ENCODE results near the gene HAAO. TPM values are rescaled to one million over a fixed set of nuclear protein-coding genes. Genes with fewer than 3 reads are reported as not detected.
"Not testable (repeated sequence)": the region's sequence is repeated elsewhere in the genome, so short reads cannot be mapped to it uniquely, and the experiment has no call there.

HAAO gene
- total RNA-seq, 1 donor from 2014 or later = 14.5 TPM

- H3K4me1 Mint-ChIP-seq (ENCODE audit: low read depth) = no peaks in the 10 kb centered on the region
- no peaks in the 10 kb centered on the region for H3K9me3 Mint-ChIP-seq (ENCODE audit: low read depth)
- H3K36me3 Mint-ChIP-seq (ENCODE audit: insufficient read depth) = no peaks in the 10 kb centered on the region
- H3K4me3 Mint-ChIP-seq (ENCODE audit: low read depth) = no peak overlapping the region
- no peak for DNase-seq (ENCODE audit: low spot score, unreplicated experiment)
- H3K27ac Mint-ChIP-seq = no peak overlapping the region
- no peaks in the 10 kb centered on the region for H3K27me3 Mint-ChIP-seq
- TF ChIP-seq CTCF (IDR thresholded peaks at IDR 0.05; ENCODE audit: unreplicated experiment) = no peak
Measured at GRCh38 chr2:42835577-42836371, 43.4 kb upstream of the HAAO start.

- Mint-ChIP-seq H3K27ac (no peak overlapping the region), H3K36me3 (ENCODE audit: insufficient read depth) (no peaks in the 10 kb centered on the region), H3K9me3 (ENCODE audit: low read depth) (no peaks in the 10 kb centered on the region), H3K27me3 (no peaks in the 10 kb centered on the region), H3K4me3 (ENCODE audit: low read depth) (no peak overlapping the region), H3K4me1 (ENCODE audit: low read depth) (no peaks in the 10 kb centered on the region)
- DNase-seq (ENCODE audit: low spot score, unreplicated experiment) = no peak
- TF ChIP-seq CTCF (IDR thresholded peaks at IDR 0.05; ENCODE audit: unreplicated experiment) = no peak
Measured at GRCh38 chr2:42834161-42834560, 41.8 kb upstream of the HAAO start.

- Mint-ChIP-seq H3K4me1 (ENCODE audit: low read depth) (peaks cover 1% of the 10 kb centered on the region), H3K9me3 (ENCODE audit: low read depth) (no peaks in the 10 kb centered on the region), H3K27ac (no peak overlapping the region), H3K36me3 (ENCODE audit: insufficient read depth) (no peaks in the 10 kb centered on the region), H3K4me3 (ENCODE audit: low read depth) (no peak overlapping the region), H3K27me3 (peaks cover 17% of the 10 kb centered on the region)
- TF ChIP-seq CTCF (IDR thresholded peaks at IDR 0.05; ENCODE audit: unreplicated experiment) = no peak
- DNase-seq (ENCODE audit: low spot score, unreplicated experiment) = no peak
Measured at GRCh38 chr2:42832289-42832634, 39.9 kb upstream of the HAAO start.

GRCh38 chr2:42831575-42832288 lies 39.3 kb upstream of the HAAO start:
- H3K27me3 Mint-ChIP-seq = peaks cover 19% of the 10 kb centered on the region
- H3K4me1 Mint-ChIP-seq (ENCODE audit: low read depth); DNase-seq (ENCODE audit: low spot score, unreplicated experiment); H3K36me3 Mint-ChIP-seq (ENCODE audit: insufficient read depth); H3K9me3 Mint-ChIP-seq (ENCODE audit: low read depth); H3K27ac Mint-ChIP-seq; H3K4me3 Mint-ChIP-seq (ENCODE audit: low read depth): not testable (repeated sequence)

- H3K36me3 Mint-ChIP-seq (ENCODE audit: insufficient read depth) = no peaks in the 10 kb centered on the region
- H3K27me3 Mint-ChIP-seq = peaks cover 24% of the 10 kb centered on the region
- no peak overlapping the region for H3K27ac Mint-ChIP-seq
- DNase-seq (ENCODE audit: low spot score, unreplicated experiment) = no peak
- no peak overlapping the region for H3K4me3 Mint-ChIP-seq (ENCODE audit: low read depth)
- peaks cover 1% of the 10 kb centered on the region for H3K4me1 Mint-ChIP-seq (ENCODE audit: low read depth)
- TF ChIP-seq CTCF (IDR thresholded peaks at IDR 0.05; ENCODE audit: unreplicated experiment) = no peak
- no peaks in the 10 kb centered on the region for H3K9me3 Mint-ChIP-seq (ENCODE audit: low read depth)
Measured at GRCh38 chr2:42830922-42831574, 38.7 kb upstream of the HAAO start.

Data from progenitor cell of endocrine pancreas (in vitro differentiated cells).